ENCODE measurements around the gene MUC5AC.
"Not testable (repeated sequence)": the region's sequence is repeated elsewhere in the genome, so short reads cannot be mapped to it uniquely, and the experiment has no call there.

Gene MUC5AC

GRCh38 chr11:1163911-1164735, 6.4 kb downstream of the MUC5AC start:
- no peak for DNase-seq

- DNase-seq, result not testable (repeated sequence)
Measured at GRCh38 chr11:1164779-1165255, 7.1 kb downstream of the MUC5AC start.

- DNase-seq, result no peak
Measured at GRCh38 chr11:1165256-1166041, 7.7 kb downstream of the MUC5AC start.

- DNase-seq, result no peak
Measured at GRCh38 chr11:1167256-1167655, 9.5 kb downstream of the MUC5AC start.

GRCh38 chr11:1167751-1168231, 10.0 kb downstream of the MUC5AC start:
- no peak for DNase-seq

- no peak for DNase-seq
Measured at GRCh38 chr11:1168256-1168655, 10.5 kb downstream of the MUC5AC start.

GRCh38 chr11:1168721-1169161, 11.0 kb downstream of the MUC5AC start:
- DNase-seq, result no peak

GRCh38 chr11:1171223-1171984, 13.7 kb downstream of the MUC5AC start:
- no peak for DNase-seq

- no peak for DNase-seq
Measured at GRCh38 chr11:1171985-1172728, 14.4 kb downstream of the MUC5AC start.

GRCh38 chr11:1172729-1173117, 15.0 kb downstream of the MUC5AC start:
- no peak for DNase-seq

- DNase-seq, result not testable (repeated sequence)
Measured at GRCh38 chr11:1173396-1173795, 15.6 kb downstream of the MUC5AC start.

- no peak for DNase-seq
Measured at GRCh38 chr11:1174441-1175370, 17.0 kb downstream of the MUC5AC start.

GRCh38 chr11:1175461-1176223, 17.9 kb downstream of the MUC5AC start:
- no peak for DNase-seq

GRCh38 chr11:1176224-1177019, 18.7 kb downstream of the MUC5AC start:
- DNase-seq, result no peak

- no peak for DNase-seq
Measured at GRCh38 chr11:1177020-1177770, 19.4 kb downstream of the MUC5AC start.

- no peak for DNase-seq
Measured at GRCh38 chr11:1177771-1178090, 20.0 kb downstream of the MUC5AC start.

- no peak for DNase-seq
Measured at GRCh38 chr11:1178201-1178885, 20.6 kb downstream of the MUC5AC start.

- no peak for DNase-seq
Measured at GRCh38 chr11:1178906-1179305, 21.2 kb downstream of the MUC5AC start.

Data from DMS79 (cell line).